Progenitor cell of endocrine pancreas (in vitro differentiated cells): ENCODE measurements around the gene CNNM3. TPM values are rescaled to one million over a fixed set of nuclear protein-coding genes. Genes with fewer than 3 reads are reported as not detected.

ENCODE experiments used
- DNase-seq: peaks from one replicate; pipeline ENCODE4 v3.0.0; 2021; ENCODE audit warnings: low spot score; ENCODE audit not compliant: unreplicated experiment
- H3K27ac Mint-ChIP-seq: 2 replicates; pipeline ENCODE4 v1.8.0; 2021; ENCODE audit warnings: mild to moderate bottlenecking, moderate library complexity, mixed read lengths
- H3K27me3 Mint-ChIP-seq: 2 replicates; pipeline ENCODE4 v1.8.0; 2021; ENCODE audit warnings: mixed read lengths
- H3K36me3 Mint-ChIP-seq: 2 replicates; pipeline ENCODE4 v1.8.0; 2022; ENCODE audit warnings: mixed read lengths; ENCODE audit not compliant: insufficient read depth
- H3K4me1 Mint-ChIP-seq: 2 replicates; pipeline ENCODE4 v1.8.0; 2021; ENCODE audit warnings: low read depth, mixed read lengths
- H3K4me3 Mint-ChIP-seq: 2 replicates; pipeline ENCODE4 v1.8.0; 2021; ENCODE audit warnings: low read depth, mild to moderate bottlenecking, moderate library complexity, mixed read lengths
- H3K9me3 Mint-ChIP-seq: 2 replicates; pipeline ENCODE4 v1.8.0; 2021; ENCODE audit warnings: low read depth, mixed read lengths
- total RNA-seq: library from RNA; stranded (reverse); gene quantifications from 2 replicates; pipeline ENCODE4 v1.2.1, GENCODE V29; 2021
- TF ChIP-seq, protein P1 (sequence below): fragments of 200-600 bp; sonication (generic); IDR thresholded peaks from one replicate; pipeline ENCODE4 v1.5.0; 2021; ENCODE audit warnings: antibody characterized with exemption, mild to moderate bottlenecking; ENCODE audit not compliant: unreplicated experiment

The CNNM3 gene
- total RNA-seq, 1 donor from 2014 or later, result 54.0 TPM

DNA sequence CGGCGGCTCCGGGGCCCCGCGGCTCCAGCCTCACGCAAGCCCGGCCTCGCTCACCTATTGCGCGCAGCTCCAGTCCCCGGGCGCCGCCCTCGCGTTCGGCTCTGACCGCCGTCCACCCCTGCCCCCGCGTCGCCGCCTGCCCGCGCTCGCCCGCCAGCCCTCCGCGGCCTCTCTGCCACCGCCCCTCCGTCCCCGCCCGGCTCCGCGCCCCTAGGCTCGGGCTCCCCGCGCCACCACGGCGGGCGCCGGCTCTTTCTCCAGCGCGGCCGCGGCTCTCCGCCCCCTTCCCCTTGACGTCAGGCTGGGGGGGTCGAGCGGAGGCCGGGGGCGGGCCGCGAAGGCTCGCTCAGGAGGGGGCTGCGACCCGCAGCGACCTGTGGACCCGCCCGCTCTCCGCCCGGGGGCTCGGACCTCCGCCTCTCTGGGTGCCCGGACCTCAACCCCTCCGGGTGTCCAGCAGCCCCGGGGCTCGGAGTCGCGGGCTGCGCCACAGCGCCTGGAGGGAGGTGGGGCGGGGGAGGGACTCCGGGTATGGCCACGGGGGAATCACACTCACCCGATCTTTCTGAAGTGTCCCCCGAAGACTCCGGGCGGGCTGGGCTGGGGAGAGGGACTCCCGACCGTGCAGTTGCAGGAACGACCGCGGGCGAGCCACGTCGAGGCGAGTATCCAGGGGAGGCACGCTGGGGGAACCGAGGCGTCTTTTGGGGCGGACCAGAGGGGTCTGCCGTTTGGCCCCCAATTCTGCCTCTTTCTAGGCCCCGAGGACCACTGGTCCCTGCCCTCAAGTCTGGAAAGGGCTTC is 54.0 kb downstream of the CNNM3 start, which contains the start of gene SEMA4C:
SEMA4C (minus strand) TSS at position 259 of the 804 bp plus-strand sequence. CDS start 2,194 bp downstream, outside the sequence.
- DNase-seq, result peak; percentile 48
- Mint-ChIP-seq H3K9me3 (no peaks in the 10 kb centered on the region), H3K36me3 (peaks cover 7% of the 10 kb centered on the region), H3K27ac (peak within 1 kb of the TSS; percentile 93), H3K27me3 (peaks cover 12% of the 10 kb centered on the region), H3K4me1 (peaks cover 20% of the 10 kb centered on the region), H3K4me3 (peak within 1 kb of the TSS; percentile 79)
- TF ChIP-seq, protein P1, sequence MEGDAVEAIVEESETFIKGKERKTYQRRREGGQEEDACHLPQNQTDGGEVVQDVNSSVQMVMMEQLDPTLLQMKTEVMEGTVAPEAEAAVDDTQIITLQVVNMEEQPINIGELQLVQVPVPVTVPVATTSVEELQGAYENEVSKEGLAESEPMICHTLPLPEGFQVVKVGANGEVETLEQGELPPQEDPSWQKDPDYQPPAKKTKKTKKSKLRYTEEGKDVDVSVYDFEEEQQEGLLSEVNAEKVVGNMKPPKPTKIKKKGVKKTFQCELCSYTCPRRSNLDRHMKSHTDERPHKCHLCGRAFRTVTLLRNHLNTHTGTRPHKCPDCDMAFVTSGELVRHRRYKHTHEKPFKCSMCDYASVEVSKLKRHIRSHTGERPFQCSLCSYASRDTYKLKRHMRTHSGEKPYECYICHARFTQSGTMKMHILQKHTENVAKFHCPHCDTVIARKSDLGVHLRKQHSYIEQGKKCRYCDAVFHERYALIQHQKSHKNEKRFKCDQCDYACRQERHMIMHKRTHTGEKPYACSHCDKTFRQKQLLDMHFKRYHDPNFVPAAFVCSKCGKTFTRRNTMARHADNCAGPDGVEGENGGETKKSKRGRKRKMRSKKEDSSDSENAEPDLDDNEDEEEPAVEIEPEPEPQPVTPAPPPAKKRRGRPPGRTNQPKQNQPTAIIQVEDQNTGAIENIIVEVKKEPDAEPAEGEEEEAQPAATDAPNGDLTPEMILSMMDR, result no peak

DNA sequence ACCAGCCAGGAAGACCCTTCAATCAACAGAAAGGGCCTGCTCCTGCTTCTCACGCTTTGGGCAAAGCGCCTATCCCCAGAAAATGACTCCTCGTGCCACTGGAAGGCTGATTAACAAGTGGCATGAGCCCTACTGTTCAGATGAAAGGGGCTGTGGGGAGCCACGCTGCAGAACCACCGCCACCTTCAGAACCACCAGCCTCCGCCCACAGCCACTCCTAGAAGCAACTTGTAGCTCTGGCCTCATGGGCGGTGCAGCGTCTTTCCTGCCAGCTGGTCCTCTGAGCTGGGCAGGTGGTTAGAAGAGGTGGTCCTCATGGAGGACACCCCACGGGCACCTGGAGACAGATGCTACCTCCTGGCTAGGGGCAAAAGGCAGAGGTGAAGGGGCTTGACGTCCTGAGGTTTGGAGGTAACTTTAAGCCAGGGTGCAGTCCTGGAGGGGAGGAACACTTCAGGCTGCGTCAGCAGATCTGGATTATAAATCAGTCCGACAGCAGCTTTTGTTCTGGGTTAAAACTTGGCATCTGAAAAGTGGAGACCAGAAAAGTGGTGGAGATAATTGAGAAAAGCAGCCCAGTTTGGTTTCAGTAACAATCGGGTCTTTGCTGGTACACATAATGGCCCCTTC is 54.7 kb downstream of the CNNM3 start:
- no peak for DNase-seq
- Mint-ChIP-seq H3K36me3 (peaks cover 5% of the 10 kb centered on the region), H3K4me3 (peak overlapping the region; percentile 76), H3K4me1 (peaks cover 21% of the 10 kb centered on the region), H3K9me3 (no peaks in the 10 kb centered on the region), H3K27me3 (peaks cover 15% of the 10 kb centered on the region), H3K27ac (peak overlapping the region; percentile 93)
- TF ChIP-seq, protein P1, result no peak

DNA sequence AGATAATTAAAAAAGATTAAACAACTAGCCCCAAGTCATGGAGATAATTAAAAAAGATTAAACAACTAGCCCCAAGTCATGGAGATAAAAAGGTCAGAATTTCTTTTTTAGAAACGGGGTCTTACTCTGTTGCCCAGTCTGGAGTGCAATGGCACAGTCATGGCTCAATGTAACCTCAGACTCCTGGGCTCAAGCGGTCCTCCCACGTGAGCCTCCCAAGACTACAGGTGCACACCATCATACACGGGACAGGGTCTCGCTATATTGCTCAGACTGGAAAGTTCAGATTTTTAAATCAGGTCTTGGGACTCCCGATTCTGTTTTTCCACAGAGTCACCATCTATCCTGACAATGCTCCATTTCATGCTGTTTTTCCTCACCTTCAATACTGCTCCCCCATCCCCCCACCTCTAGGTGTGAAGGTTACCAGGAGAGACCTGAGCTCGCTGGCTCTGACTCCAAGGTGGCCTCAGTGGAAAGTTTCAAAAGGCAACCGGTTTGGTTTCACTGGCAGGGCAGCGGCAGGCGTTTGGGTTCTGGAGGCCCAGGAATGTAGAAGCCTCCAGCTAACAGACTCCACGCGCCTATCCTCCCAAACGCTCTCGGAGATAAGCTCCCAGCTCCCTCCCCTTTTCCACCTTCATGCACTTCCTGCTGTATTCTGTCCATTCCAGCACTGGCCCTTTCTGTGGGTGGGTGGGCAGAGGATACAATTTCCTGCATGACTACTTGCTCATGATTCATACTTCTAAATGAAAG is 56.7 kb downstream of the CNNM3 start:
- TF ChIP-seq, protein P1, result no peak
- Mint-ChIP-seq H3K36me3 (no peaks in the 10 kb centered on the region), H3K27me3 (peaks cover 18% of the 10 kb centered on the region), H3K27ac (no peak overlapping the region), H3K4me1 (peaks cover 11% of the 10 kb centered on the region), H3K4me3 (no peak overlapping the region), H3K9me3 (no peaks in the 10 kb centered on the region)
- no peak for DNase-seq

DNA sequence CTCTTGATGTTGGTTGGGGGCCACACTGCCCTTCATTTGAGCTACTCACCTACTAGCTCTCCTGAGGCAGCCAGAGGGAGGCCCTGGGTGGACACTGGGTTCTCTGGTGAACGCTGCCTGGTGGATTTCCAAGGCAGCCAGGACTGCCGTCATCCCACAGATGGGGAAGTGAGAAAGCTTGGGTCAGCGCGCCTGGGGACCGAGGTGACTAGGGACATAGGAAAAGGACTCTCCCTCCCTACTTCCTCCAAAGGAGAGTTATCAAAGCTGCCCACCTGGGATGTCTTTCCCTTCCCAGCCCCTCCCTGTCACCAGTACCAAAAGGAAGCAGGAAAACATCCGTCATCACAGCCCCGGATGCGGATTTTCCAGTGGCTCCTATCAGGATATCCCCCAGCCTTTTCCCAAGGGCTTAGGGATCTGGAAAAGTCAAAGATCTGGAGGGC is 57.6 kb downstream of the CNNM3 start:
- peaks cover 18% of the 10 kb centered on the region for H3K27me3 Mint-ChIP-seq
- TF ChIP-seq, protein P1, result no peak
- no peaks in the 10 kb centered on the region for H3K9me3 Mint-ChIP-seq
- no peak overlapping the region for H3K27ac Mint-ChIP-seq
- H3K36me3 Mint-ChIP-seq, result no peaks in the 10 kb centered on the region
- H3K4me3 Mint-ChIP-seq, result no peak overlapping the region
- no peak for DNase-seq
- H3K4me1 Mint-ChIP-seq, result peaks cover 10% of the 10 kb centered on the region
